ENCODE data around the gene PRDM16.

Gene PRDM16

DNA sequence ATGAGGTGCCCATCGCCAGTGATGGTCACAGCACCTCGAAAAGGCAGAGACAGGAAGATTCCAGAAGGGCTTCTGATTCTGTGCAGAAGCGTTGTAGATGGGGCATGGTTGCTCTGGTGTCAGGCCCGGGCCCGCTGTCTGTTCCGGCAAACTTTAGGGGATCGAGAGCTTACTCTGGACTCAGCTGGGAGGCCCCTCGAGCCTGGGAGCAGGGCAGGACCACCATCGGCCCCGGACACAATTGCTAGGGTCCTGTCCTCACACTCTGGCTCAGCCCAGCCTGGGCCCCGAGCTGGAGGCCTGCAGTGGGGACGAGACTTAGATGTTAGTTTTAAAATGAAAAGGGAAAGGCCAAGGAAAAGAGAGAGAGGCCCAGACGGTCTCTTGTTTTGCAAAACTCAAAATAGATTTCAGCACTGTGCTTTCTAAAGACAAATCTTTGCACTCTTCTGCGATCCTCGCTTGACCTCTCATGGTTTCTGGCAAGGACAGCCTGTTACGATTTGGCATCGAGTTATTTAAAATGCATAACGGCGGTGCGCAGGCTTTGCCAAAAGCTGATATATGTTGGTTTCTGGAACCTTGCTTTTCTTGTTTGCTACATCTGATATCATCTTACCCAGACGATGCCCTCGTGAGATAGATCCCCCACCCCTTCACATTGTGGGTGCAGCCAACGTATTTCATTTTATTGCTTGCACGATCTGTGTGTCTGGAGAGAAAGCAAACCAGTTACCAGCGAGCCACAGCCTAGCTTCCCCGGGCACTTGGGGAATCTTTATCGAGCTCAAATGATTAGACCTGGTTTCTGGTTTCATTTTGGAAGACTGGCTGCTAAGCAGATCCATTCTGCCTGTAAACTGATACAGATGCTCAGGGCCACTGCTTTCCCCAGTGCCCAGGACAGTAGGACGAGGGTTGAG lies 58.0 kb downstream of the PRDM16 start:
- Histone ChIP-seq H3K4me3 (ENCODE audit: insufficient read length, low read depth) (no peak overlapping the region), H3K9me3 (ENCODE audit: insufficient read depth, low read length) (no peaks in the 10 kb centered on the region), H3K36me3 (ENCODE audit: insufficient read depth, insufficient read length, low read length) (no peaks in the 10 kb centered on the region), H3K27me3 (ENCODE audit: insufficient read depth, insufficient read length) (no peaks in the 10 kb centered on the region), H3K4me1 (ENCODE audit: insufficient read depth, insufficient read length) (peaks cover 6% of the 10 kb centered on the region), H3K9ac (ENCODE audit: insufficient read length, low read depth) (no peak overlapping the region)
- DNase-seq (ENCODE audit: low read depth, low spot score), result no peak
- TF ChIP-seq ZNF274 (IDR thresholded peaks at IDR 0.05; ENCODE audit: low read depth, low read length), result no peak
- TF ChIP-seq SUZ12 (IDR thresholded peaks at IDR 0.05; ENCODE audit: extremely low read depth, insufficient read depth, insufficient read length), result no peak
- TF ChIP-seq YY1 (IDR thresholded peaks at IDR 0.05; ENCODE audit: insufficient read depth, insufficient read length), result no peak

DNA sequence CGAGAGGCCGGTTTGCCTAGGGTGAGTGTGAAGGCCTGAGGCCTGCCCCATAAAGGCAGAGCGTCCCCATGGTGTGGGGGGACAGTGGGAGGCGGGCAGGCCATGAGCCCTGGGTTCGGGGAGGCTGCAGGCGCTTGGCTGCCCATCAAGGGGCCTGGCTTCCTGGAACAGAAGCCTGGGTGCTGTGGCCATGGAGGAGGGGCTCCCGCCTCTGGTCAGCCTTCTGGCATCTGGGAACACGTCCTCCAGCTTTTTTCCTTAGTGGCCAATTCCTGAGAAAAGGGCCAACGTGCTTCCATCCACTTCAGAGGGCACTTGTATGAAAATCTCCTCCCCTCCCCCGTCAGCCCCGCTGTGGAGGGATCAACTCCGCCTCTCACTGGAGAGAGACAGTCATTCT lies 58.7 kb downstream of the PRDM16 start:
- Histone ChIP-seq H3K4me1 (ENCODE audit: insufficient read depth, insufficient read length) (peaks cover 4% of the 10 kb centered on the region), H3K4me3 (ENCODE audit: insufficient read length, low read depth) (no peak overlapping the region), H3K9ac (ENCODE audit: insufficient read length, low read depth) (no peak overlapping the region), H3K36me3 (ENCODE audit: insufficient read depth, insufficient read length, low read length) (no peaks in the 10 kb centered on the region), H3K9me3 (ENCODE audit: insufficient read depth, low read length) (no peaks in the 10 kb centered on the region), H3K27me3 (ENCODE audit: insufficient read depth, insufficient read length) (no peaks in the 10 kb centered on the region)
- DNase-seq (ENCODE audit: low read depth, low spot score), result no peak
- TF ChIP-seq SUZ12 (IDR thresholded peaks at IDR 0.05; ENCODE audit: extremely low read depth, insufficient read depth, insufficient read length) (no peak), YY1 (IDR thresholded peaks at IDR 0.05; ENCODE audit: insufficient read depth, insufficient read length) (no peak)

DNA sequence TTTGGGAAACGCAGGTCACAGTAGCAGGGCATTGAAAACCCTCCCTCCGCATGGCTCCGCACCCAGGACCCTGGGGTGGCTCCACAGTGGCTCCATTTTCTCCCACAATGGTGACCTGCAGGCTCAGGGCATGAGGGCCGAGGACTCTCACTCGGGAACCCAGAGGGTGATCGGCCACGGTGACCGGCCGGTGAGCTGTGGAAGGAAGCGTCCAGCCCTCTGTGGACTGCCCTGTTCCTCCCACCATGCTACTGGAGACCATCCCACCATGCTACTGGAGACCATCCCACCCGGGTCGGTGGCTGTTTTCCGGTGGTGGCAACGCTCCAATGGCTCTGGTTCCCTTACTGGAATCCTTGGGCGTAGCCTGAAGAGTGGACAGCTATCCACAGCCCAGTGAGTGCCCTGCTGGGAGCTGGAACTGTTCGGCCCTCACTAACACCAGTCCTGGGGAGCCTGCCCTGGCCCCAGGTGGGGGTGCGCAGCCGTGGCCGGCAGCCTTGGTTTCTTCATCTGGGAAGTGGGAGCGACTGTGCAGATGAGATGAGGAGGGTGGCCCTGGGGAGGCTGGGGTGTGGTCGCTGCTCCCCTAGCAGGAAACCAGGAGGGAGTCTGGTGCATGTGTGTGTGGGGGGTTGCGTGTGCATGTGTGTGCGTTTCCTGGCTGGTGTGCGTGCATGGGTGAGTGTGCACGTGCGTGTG lies 59.6 kb downstream of the PRDM16 start:
- no peaks in the 10 kb centered on the region for H3K36me3 ChIP-seq (ENCODE audit: insufficient read depth, insufficient read length, low read length)
- no peaks in the 10 kb centered on the region for H3K9me3 ChIP-seq (ENCODE audit: insufficient read depth, low read length)
- TF ChIP-seq ZNF274 (IDR thresholded peaks at IDR 0.05; ENCODE audit: low read depth, low read length) (no peak), YY1 (IDR thresholded peaks at IDR 0.05; ENCODE audit: insufficient read depth, insufficient read length) (no peak), SUZ12 (IDR thresholded peaks at IDR 0.05; ENCODE audit: extremely low read depth, insufficient read depth, insufficient read length) (no peak)
- H3K4me3 ChIP-seq (ENCODE audit: insufficient read length, low read depth), result no peak overlapping the region
- peaks cover 4% of the 10 kb centered on the region for H3K4me1 ChIP-seq (ENCODE audit: insufficient read depth, insufficient read length)
- H3K9ac ChIP-seq (ENCODE audit: insufficient read length, low read depth), result no peak overlapping the region
- DNase-seq (ENCODE audit: low read depth, low spot score), result no peak
- no peaks in the 10 kb centered on the region for H3K27me3 ChIP-seq (ENCODE audit: insufficient read depth, insufficient read length)

DNA sequence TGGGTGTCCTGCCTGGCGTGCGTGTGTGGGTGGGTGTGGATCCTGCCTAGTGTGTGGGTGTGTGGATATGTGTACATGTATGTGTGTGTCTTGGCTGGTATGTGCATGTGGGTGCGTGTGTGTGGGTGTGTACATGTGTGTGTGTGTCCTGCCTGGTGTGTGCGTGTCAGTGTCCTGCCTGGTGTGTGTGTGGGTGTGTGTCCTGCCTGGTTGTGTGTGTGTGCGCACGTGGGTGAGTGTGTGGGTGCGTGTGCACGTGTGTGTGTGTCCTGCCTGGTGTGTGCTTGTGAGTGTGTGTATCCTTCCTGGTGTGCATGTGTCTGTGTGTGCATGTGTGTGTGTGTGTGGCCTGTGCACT lies 60.1 kb downstream of the PRDM16 start:
- peaks cover 4% of the 10 kb centered on the region for H3K4me1 ChIP-seq (ENCODE audit: insufficient read depth, insufficient read length)

DNA sequence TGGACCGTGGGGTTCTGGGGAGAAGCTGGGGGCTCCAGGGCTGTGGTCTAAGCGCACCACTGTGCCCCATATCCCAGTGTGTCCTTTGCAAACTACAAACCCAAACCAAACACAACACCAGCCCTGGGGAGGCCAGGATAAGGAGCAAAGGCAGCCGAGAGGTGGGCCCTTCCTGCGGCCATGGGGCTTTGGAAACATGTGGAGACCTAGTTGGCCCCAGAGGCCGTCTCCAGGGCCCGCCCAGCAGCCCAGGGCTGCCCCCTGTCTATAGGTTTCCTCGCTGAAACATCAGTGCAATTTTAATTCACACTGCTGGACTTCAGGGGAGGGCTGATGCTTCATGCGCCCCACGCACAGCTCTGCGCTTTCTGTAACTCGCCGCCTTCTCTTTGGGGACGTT lies 61.3 kb downstream of the PRDM16 start:
- no peaks in the 10 kb centered on the region for H3K36me3 ChIP-seq (ENCODE audit: insufficient read depth, insufficient read length, low read length)

More for the DNA sequence above, 60.1 kb downstream of the PRDM16 start:
- Histone ChIP-seq H3K4me3 (ENCODE audit: insufficient read length, low read depth) (no peak overlapping the region), H3K9me3 (ENCODE audit: insufficient read depth, low read length) (no peaks in the 10 kb centered on the region), H3K36me3 (ENCODE audit: insufficient read depth, insufficient read length, low read length) (no peaks in the 10 kb centered on the region), H3K9ac (ENCODE audit: insufficient read length, low read depth) (no peak overlapping the region), H3K27me3 (ENCODE audit: insufficient read depth, insufficient read length) (no peaks in the 10 kb centered on the region)
- DNase-seq (ENCODE audit: low read depth, low spot score), result no peak
- TF ChIP-seq SUZ12 (IDR thresholded peaks at IDR 0.05; ENCODE audit: extremely low read depth, insufficient read depth, insufficient read length), result no peak

DNA sequence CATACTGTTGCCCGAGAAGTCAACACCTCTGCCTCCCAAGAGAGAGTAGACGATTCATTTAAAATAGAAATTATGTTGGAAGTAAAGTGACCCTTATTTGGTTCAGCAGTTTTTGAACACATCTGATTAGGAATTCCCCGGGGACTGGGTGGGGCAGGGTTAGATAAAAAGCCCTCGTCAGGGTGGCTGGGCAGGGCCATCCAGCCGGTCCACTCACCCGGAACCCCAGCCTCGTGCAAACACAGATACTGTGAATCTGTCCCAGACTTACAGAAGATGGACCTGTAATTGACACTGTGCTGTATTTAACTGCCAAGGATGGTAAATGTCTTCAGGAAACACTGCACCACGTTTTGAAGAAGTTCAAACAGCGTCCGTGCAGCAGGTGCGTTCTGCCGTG lies 63.7 kb downstream of the PRDM16 start:
- Histone ChIP-seq H3K9ac (ENCODE audit: insufficient read length, low read depth) (no peak overlapping the region), H3K4me1 (ENCODE audit: insufficient read depth, insufficient read length) (peaks cover 2% of the 10 kb centered on the region), H3K9me3 (ENCODE audit: insufficient read depth, low read length) (no peaks in the 10 kb centered on the region), H3K36me3 (ENCODE audit: insufficient read depth, insufficient read length, low read length) (no peaks in the 10 kb centered on the region), H3K4me3 (ENCODE audit: insufficient read length, low read depth) (no peak overlapping the region), H3K27me3 (ENCODE audit: insufficient read depth, insufficient read length) (no peaks in the 10 kb centered on the region)
- no peak for DNase-seq (ENCODE audit: low read depth, low spot score)
- no peak for TF ChIP-seq ZNF274 (IDR thresholded peaks at IDR 0.05; ENCODE audit: low read depth, low read length)
- no peak for TF ChIP-seq YY1 (IDR thresholded peaks at IDR 0.05; ENCODE audit: insufficient read depth, insufficient read length)
- TF ChIP-seq SUZ12 (IDR thresholded peaks at IDR 0.05; ENCODE audit: extremely low read depth, insufficient read depth, insufficient read length), result no peak

More for the DNA sequence above, 61.3 kb downstream of the PRDM16 start:
- Histone ChIP-seq H3K9me3 (ENCODE audit: insufficient read depth, low read length) (no peaks in the 10 kb centered on the region), H3K27me3 (ENCODE audit: insufficient read depth, insufficient read length) (no peaks in the 10 kb centered on the region), H3K4me3 (ENCODE audit: insufficient read length, low read depth) (no peak overlapping the region), H3K9ac (ENCODE audit: insufficient read length, low read depth) (no peak overlapping the region), H3K4me1 (ENCODE audit: insufficient read depth, insufficient read length) (peaks cover 2% of the 10 kb centered on the region)
- TF ChIP-seq YY1 (IDR thresholded peaks at IDR 0.05; ENCODE audit: insufficient read depth, insufficient read length) (no peak), SUZ12 (IDR thresholded peaks at IDR 0.05; ENCODE audit: extremely low read depth, insufficient read depth, insufficient read length) (no peak), ZNF274 (IDR thresholded peaks at IDR 0.05; ENCODE audit: low read depth, low read length) (no peak)
- DNase-seq (ENCODE audit: low read depth, low spot score), result no peak

DNA sequence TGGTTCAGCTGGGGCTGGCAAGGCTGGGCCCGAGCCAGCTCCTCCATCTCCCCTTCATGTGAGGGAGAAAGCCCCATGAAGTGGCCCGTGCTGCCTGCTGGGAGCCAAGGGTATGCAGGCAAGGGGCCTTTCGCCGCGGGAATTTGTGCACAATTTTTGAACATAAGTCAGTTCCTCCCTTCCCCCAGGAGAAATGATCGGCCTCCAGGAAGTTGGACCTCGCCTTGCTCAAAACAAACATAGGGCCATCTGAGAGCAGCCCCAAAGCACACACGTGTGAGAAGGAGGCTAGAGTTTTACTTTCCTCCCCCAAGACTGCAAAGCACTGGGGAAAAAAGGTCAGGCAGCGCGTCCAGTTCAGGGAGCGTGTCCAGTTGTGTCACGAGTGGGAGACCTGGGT lies 64.7 kb downstream of the PRDM16 start:
- TF ChIP-seq SUZ12 (IDR thresholded peaks at IDR 0.05; ENCODE audit: extremely low read depth, insufficient read depth, insufficient read length) (no peak), ZNF274 (IDR thresholded peaks at IDR 0.05; ENCODE audit: low read depth, low read length) (no peak), YY1 (IDR thresholded peaks at IDR 0.05; ENCODE audit: insufficient read depth, insufficient read length) (no peak)
- Histone ChIP-seq H3K4me1 (ENCODE audit: insufficient read depth, insufficient read length) (peaks cover 2% of the 10 kb centered on the region), H3K4me3 (ENCODE audit: insufficient read length, low read depth) (no peak overlapping the region), H3K9ac (ENCODE audit: insufficient read length, low read depth) (no peak overlapping the region), H3K36me3 (ENCODE audit: insufficient read depth, insufficient read length, low read length) (no peaks in the 10 kb centered on the region), H3K9me3 (ENCODE audit: insufficient read depth, low read length) (no peaks in the 10 kb centered on the region), H3K27me3 (ENCODE audit: insufficient read depth, insufficient read length) (no peaks in the 10 kb centered on the region)
- no peak for DNase-seq (ENCODE audit: low read depth, low spot score)
